Upper lobe of left lung (tissue), 6 donors: ENCODE measurements around the gene DLGAP4. TPM values are rescaled to one million over a fixed set of nuclear protein-coding genes. Genes with fewer than 3 reads are reported as not detected.

Source experiments
- ATAC-seq, 2 donors: fragments of 200-7000 bp; cut with Tn5 transposase; one replicate each; pipeline ENCODE4 v1.9.1; 2022; ENCODE audit warnings: mild to moderate bottlenecking in 2 of 2, moderate library complexity in 2 of 2; ENCODE audit not compliant: low FRiP score in 2 of 2
- DNase-seq, 2 donors: peaks; one replicate each; pipeline ENCODE4 v3.0.0-alpha.2; 2019 to 2020
- H3K27ac ChIP-seq, 4 donors: fragments of 200-600 bp; sonication (generic); one replicate each; pipeline ENCODE4 v1.5.1; 2016 to 2019
- H3K27me3 ChIP-seq, 4 donors: fragments of 200-600 bp; sonication (generic); one replicate each; pipeline ENCODE4 v1.5.1; 2017 to 2019
- H3K36me3 ChIP-seq, 4 donors: fragments of 200-600 bp; sonication (generic); one replicate each; pipeline ENCODE4 v1.5.1; 2016 to 2019
- H3K4me1 ChIP-seq, 4 donors: fragments of 200-600 bp; sonication (generic); one replicate each; pipeline ENCODE4 v1.5.1; 2018 to 2019
- H3K4me3 ChIP-seq, 4 donors: fragments of 200-600 bp; sonication (generic); one replicate each; pipeline ENCODE4 v1.5.1; 2017 to 2019; ENCODE audit warnings: mild to moderate bottlenecking in 2 of 4, moderate library complexity in 1 of 4
- H3K9me3 ChIP-seq, 4 donors: fragments of 200-600 bp; sonication (generic); one replicate each; pipeline ENCODE4 v1.5.1; 2018 to 2019
- EP300 ChIP-seq, 4 donors: sonication (generic); formaldehyde crosslinking; IDR thresholded peaks; one replicate each; pipeline ENCODE4 v1.5.1; 2017; ENCODE audit warnings: antibody characterized with exemption in 4 of 4, control low read depth in 2 of 4
- POLR2A ChIP-seq, 4 donors: fragments of 450-650 bp; IDR thresholded peaks; one replicate each; pipeline ENCODE4 v1.5.1; 2016 to 2017; ENCODE audit warnings: antibody characterized with exemption in 4 of 4, mild to moderate bottlenecking in 2 of 4
- POLR2AphosphoS5 ChIP-seq, 2 donors: sonication (generic); formaldehyde crosslinking; IDR thresholded peaks; one replicate each; pipeline ENCODE4 v1.5.1; 2017; ENCODE audit warnings: antibody characterized with exemption in 2 of 2
- WGBS, 2 donors: methylation state at CpG; one replicate each; pipeline ENCODE4 v1.1.5; 2017 to 2018; 5-methylcytosine and 5-hydroxymethylcytosine counted together
- total RNA-seq, 6 donors: library from RNA; depleted of rRNA in 4 of 6; stranded (reverse); fragments of >200 nt in 4 of 6; gene quantifications; one replicate each; pipeline versions ENCODE4 v1.1.0 to v1.2.1, GENCODE V29; 2016 to 2021
- TF ChIP-seq, protein P1 (sequence below), 6 experiments: fragments of 450-650 bp in 4 of 6; fragments of 200-600 bp in 2 of 6; sonication (generic) in 2 of 6; IDR thresholded peaks; one replicate each; pipeline ENCODE4 v1.5.1; 2016 to 2019; ENCODE audit warnings: antibody characterized with exemption in 6 of 6
- donor health status: DM: no; HTN: no; CAD: no; lungs with moderate emphysema.
- donor health status: DM: no; HTN: yes; CAD: no; lungs with severe emphysema.

The DLGAP4 gene
- total RNA-seq, 6 donors from 2014 or later = 31.5 to 92.0 (median 49.9) TPM

GRCh38 chr20:36399147-36399968 is 93.2 kb downstream of the DLGAP4 start:
- ATAC-seq = no peak
- H3K27me3 ChIP-seq = no peaks in the 10 kb centered on the region
- WGBS, 2 donors = 31 to 40% methylated on average over 3 to 6 of the region's 6 CpGs

DNA sequence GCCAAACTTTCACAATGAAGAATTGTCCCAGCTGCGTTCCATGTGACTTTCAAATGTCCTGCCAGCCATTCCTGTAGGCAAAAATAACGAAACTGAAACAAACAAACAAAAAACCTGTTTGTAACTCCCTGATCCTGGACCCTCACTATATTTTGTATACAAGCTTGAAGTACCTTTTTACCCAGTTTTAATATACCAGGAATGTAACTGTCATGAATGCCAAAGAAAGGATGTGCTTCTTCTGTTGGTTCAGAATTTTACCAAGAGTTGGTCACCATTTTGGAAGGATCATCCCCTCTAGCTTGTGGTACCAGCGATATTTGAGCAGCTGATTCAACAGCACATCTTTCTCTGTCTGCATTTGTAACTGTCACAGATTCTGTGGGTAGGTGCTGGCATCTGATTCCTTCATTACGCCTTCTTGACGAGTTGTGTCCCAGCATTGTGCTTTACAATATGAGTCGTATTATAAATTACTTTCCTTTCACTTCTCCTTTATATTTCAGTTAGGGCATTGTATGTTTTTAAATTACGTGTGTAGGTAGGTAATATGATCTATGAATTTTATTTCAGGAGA is 93.9 kb downstream of the DLGAP4 start:
- H3K36me3 ChIP-seq = no peaks in the 10 kb centered on the region
- WGBS, 2 donors = 66 to 68% methylated on average over 7 of the region's 7 CpGs
- H3K4me1 ChIP-seq = peaks cover 0 to 5% (median 0%) of the 10 kb centered on the region in 4 donors
- H3K9me3 ChIP-seq = no peaks in the 10 kb centered on the region
- DNase-seq (no peak), ATAC-seq (no peak)
- no peak overlapping the region for H3K27ac ChIP-seq
- H3K4me3 ChIP-seq = no peak overlapping the region
- TF ChIP-seq, protein P1, sequence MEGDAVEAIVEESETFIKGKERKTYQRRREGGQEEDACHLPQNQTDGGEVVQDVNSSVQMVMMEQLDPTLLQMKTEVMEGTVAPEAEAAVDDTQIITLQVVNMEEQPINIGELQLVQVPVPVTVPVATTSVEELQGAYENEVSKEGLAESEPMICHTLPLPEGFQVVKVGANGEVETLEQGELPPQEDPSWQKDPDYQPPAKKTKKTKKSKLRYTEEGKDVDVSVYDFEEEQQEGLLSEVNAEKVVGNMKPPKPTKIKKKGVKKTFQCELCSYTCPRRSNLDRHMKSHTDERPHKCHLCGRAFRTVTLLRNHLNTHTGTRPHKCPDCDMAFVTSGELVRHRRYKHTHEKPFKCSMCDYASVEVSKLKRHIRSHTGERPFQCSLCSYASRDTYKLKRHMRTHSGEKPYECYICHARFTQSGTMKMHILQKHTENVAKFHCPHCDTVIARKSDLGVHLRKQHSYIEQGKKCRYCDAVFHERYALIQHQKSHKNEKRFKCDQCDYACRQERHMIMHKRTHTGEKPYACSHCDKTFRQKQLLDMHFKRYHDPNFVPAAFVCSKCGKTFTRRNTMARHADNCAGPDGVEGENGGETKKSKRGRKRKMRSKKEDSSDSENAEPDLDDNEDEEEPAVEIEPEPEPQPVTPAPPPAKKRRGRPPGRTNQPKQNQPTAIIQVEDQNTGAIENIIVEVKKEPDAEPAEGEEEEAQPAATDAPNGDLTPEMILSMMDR (IDR thresholded peaks at IDR 0.05) = no peak
- TF ChIP-seq POLR2AphosphoS5 (IDR thresholded peaks at IDR 0.05) = no peak
- no peak for TF ChIP-seq EP300 (IDR thresholded peaks at IDR 0.05)
- no peak for TF ChIP-seq POLR2A (IDR thresholded peaks at IDR 0.05)
- H3K27me3 ChIP-seq = no peaks in the 10 kb centered on the region

More at GRCh38 chr20:36399147-36399968, 93.2 kb downstream of the DLGAP4 start:
- Histone ChIP-seq H3K36me3 (no peaks in the 10 kb centered on the region), H3K4me3 (no peak overlapping the region), H3K27ac (no peak overlapping the region), H3K9me3 (no peaks in the 10 kb centered on the region), H3K4me1 (peaks cover 0 to 5% (median 0%) of the 10 kb centered on the region in 4 donors)
- TF ChIP-seq POLR2A (IDR thresholded peaks at IDR 0.05) = no peak
- TF ChIP-seq, protein P1 (IDR thresholded peaks at IDR 0.05) = peak in 1 of 6 experiments; percentile 8
- DNase-seq = no peak

- WGBS, 2 donors = 53 to 66% methylated on average over 3 to 16 of the region's 18 CpGs
- Histone ChIP-seq H3K4me3 (no peak overlapping the region), H3K27me3 (no peaks in the 10 kb centered on the region), H3K9me3 (no peaks in the 10 kb centered on the region), H3K4me1 (peaks cover 0 to 5% (median 0%) of the 10 kb centered on the region in 4 donors), H3K27ac (no peak overlapping the region), H3K36me3 (no peaks in the 10 kb centered on the region)
- DNase-seq (no peak), ATAC-seq (no peak)
- TF ChIP-seq POLR2A (IDR thresholded peaks at IDR 0.05) (no peak), POLR2AphosphoS5 (IDR thresholded peaks at IDR 0.05) (no peak), EP300 (IDR thresholded peaks at IDR 0.05) (no peak)
- TF ChIP-seq, protein P1 (IDR thresholded peaks at IDR 0.05) = no peak
These were observed 95.0 kb downstream of the DLGAP4 start for GRCh38 chr20:36400909-36401735.

GRCh38 chr20:36402708-36403107 is 96.6 kb downstream of the DLGAP4 start:
- DNase-seq (no peak), ATAC-seq (no peak)
- TF ChIP-seq POLR2AphosphoS5 (IDR thresholded peaks at IDR 0.05) = no peak
- no peak for TF ChIP-seq POLR2A (IDR thresholded peaks at IDR 0.05)
- Histone ChIP-seq H3K27me3 (no peaks in the 10 kb centered on the region), H3K4me3 (no peak overlapping the region), H3K27ac (no peak overlapping the region), H3K4me1 (peaks cover 0 to 5% (median 0%) of the 10 kb centered on the region in 4 donors), H3K36me3 (no peaks in the 10 kb centered on the region), H3K9me3 (no peaks in the 10 kb centered on the region)
- WGBS, 2 donors = 94 to 100% methylated on average over 1 of the region's 1 CpG

GRCh38 chr20:36404435-36404978 is 98.4 kb downstream of the DLGAP4 start:
- ATAC-seq = no peak
- TF ChIP-seq POLR2A (IDR thresholded peaks at IDR 0.05) (no peak), EP300 (IDR thresholded peaks at IDR 0.05) (no peak), POLR2AphosphoS5 (IDR thresholded peaks at IDR 0.05) (no peak)
- TF ChIP-seq, protein P1 (IDR thresholded peaks at IDR 0.05) = no peak
- WGBS, 2 donors = 77 to 85% methylated on average over 11 of the region's 11 CpGs

More at GRCh38 chr20:36404435-36404978, 98.4 kb downstream of the DLGAP4 start:
- Histone ChIP-seq H3K4me3 (no peak overlapping the region), H3K4me1 (peaks cover 0 to 12% (median 0%) of the 10 kb centered on the region in 4 donors), H3K9me3 (no peaks in the 10 kb centered on the region), H3K36me3 (no peaks in the 10 kb centered on the region), H3K27ac (no peak overlapping the region), H3K27me3 (no peaks in the 10 kb centered on the region)
- no peak for DNase-seq
